H9 (cell line): ENCODE results near the gene BMPR2. TPM values are rescaled to one million over a fixed set of nuclear protein-coding genes. Genes with fewer than 3 reads are reported as not detected.
A peak's percentile ranks its signal among the peaks of the same experiment; 100 is the strongest.
"Not testable (repeated sequence)": the region's sequence is repeated elsewhere in the genome, so short reads cannot be mapped to it uniquely, and the experiment has no call there.

Source experiments
- DNase-seq: peaks from one replicate; pipeline ENCODE4 v3.0.0-alpha.2; 2017
- H2AFZ ChIP-seq: one replicate; pipeline ENCODE4 v1.6.1; 2013; ENCODE audit warnings: mild to moderate bottlenecking, low read length, control low read depth, moderate library complexity
- H2AK5ac ChIP-seq: 2 replicates; pipeline ENCODE4 v1.6.1; 2013; ENCODE audit warnings: low read length, control low read depth, mixed read lengths; ENCODE audit not compliant: insufficient read length
- H2BK120ac ChIP-seq: one replicate; pipeline ENCODE4 v1.6.1; 2013; ENCODE audit warnings: low read depth, mild to moderate bottlenecking, low read length, control low read depth, inconsistent platforms; ENCODE audit not compliant: poor library complexity, severe bottlenecking
- H2BK12ac ChIP-seq: 2 replicates; pipeline ENCODE4 v1.6.1; 2013; ENCODE audit warnings: low read length, control low read depth, mixed read lengths, low read depth; ENCODE audit not compliant: insufficient read length
- H2BK15ac ChIP-seq: 2 replicates; pipeline ENCODE4 v1.6.1; 2013; ENCODE audit warnings: low read depth, low read length, control low read depth
- H2BK20ac ChIP-seq: one replicate; pipeline ENCODE4 v1.6.1; 2013; ENCODE audit warnings: low read depth, mild to moderate bottlenecking, low read length, control low read depth, inconsistent platforms; ENCODE audit not compliant: poor library complexity, severe bottlenecking
- H2BK5ac ChIP-seq: 2 replicates; pipeline ENCODE4 v1.6.1; 2013; ENCODE audit warnings: low read length, control low read depth, mixed read lengths; ENCODE audit not compliant: insufficient read length
- H3K14ac ChIP-seq: 2 replicates; pipeline ENCODE4 v1.6.1; 2013; ENCODE audit warnings: low read length, control low read depth; ENCODE audit not compliant: insufficient read depth
- H3K18ac ChIP-seq: 2 replicates; pipeline ENCODE4 v1.6.1; 2013; ENCODE audit warnings: low read depth, mild to moderate bottlenecking, mixed read lengths, low read length, control low read depth; ENCODE audit not compliant: insufficient read length
- H3K23ac ChIP-seq: 2 replicates; pipeline ENCODE4 v1.6.1; 2013; ENCODE audit warnings: low read length, control low read depth, mixed read lengths, low read depth; ENCODE audit not compliant: insufficient read length
- H3K23me2 ChIP-seq: 2 replicates; pipeline ENCODE4 v1.6.1; 2013; ENCODE audit warnings: low read depth, mild to moderate bottlenecking, mixed read lengths, low read length, control low read depth; ENCODE audit not compliant: insufficient read length, poor library complexity, severe bottlenecking
- H3K27ac ChIP-seq: 2 replicates; pipeline ENCODE4 v1.5.1; 2013; ENCODE audit warnings: low read length, control low read depth, mixed read lengths, low read depth; ENCODE audit not compliant: insufficient read length
- H3K27me3 ChIP-seq: 2 replicates; pipeline ENCODE4 v1.6.1; 2013; ENCODE audit warnings: low read length, control low read depth, inconsistent platforms; ENCODE audit not compliant: insufficient read depth
- H3K4ac ChIP-seq: 2 replicates; pipeline ENCODE4 v1.6.1; 2013; ENCODE audit warnings: low read depth, mild to moderate bottlenecking, control low read depth, inconsistent platforms, low read length, moderate library complexity
- H3K4me1 ChIP-seq: 2 replicates; pipeline ENCODE4 v1.6.1; 2013; ENCODE audit warnings: low read length, control low read depth, inconsistent platforms; ENCODE audit not compliant: insufficient read depth
- H3K4me2 ChIP-seq: 2 replicates; pipeline ENCODE4 v1.6.1; 2013; ENCODE audit warnings: low read length, control low read depth, mixed read lengths; ENCODE audit not compliant: insufficient read length, insufficient read depth
- H3K56ac ChIP-seq: 2 replicates; pipeline ENCODE4 v1.6.1; 2013; ENCODE audit warnings: low read depth, mild to moderate bottlenecking, mixed read lengths, low read length, control low read depth; ENCODE audit not compliant: insufficient read length
- H3K79me1 ChIP-seq: 2 replicates; pipeline ENCODE4 v1.6.1; 2013; ENCODE audit warnings: low read depth, mild to moderate bottlenecking, moderate library complexity, low read length, control low read depth, inconsistent platforms; ENCODE audit not compliant: insufficient read depth, poor library complexity, severe bottlenecking
- H3K79me2 ChIP-seq: 2 replicates; pipeline ENCODE4 v1.6.1; 2013; ENCODE audit warnings: low read length, control low read depth, inconsistent platforms; ENCODE audit not compliant: insufficient read depth
- H3K9ac ChIP-seq: 2 replicates; pipeline ENCODE4 v1.6.1; 2013; ENCODE audit warnings: low read length, control low read depth, mixed read lengths; ENCODE audit not compliant: insufficient read length; ENCODE audit errors: extremely low read depth
- H3K9me3 ChIP-seq: one replicate; pipeline ENCODE4 v1.6.1; 2013; ENCODE audit warnings: low read depth, low read length, inconsistent platforms; ENCODE audit not compliant: control insufficient read depth
- H3T11ph ChIP-seq: one replicate; pipeline ENCODE4 v1.6.1; 2013; ENCODE audit warnings: mild to moderate bottlenecking, low read length, control low read depth, inconsistent platforms
- H4K20me1 ChIP-seq: one replicate; pipeline ENCODE4 v1.6.1; 2013; ENCODE audit not compliant: control insufficient read depth, insufficient read length, insufficient read depth
- H4K5ac ChIP-seq: 2 replicates; pipeline ENCODE4 v1.6.1; 2013; ENCODE audit warnings: low read depth, mild to moderate bottlenecking, mixed read lengths, low read length, control low read depth; ENCODE audit not compliant: insufficient read length
- H4K8ac ChIP-seq: replicated peaks from 2 replicates; pipeline ENCODE4 v1.6.1; 2013; ENCODE audit warnings: low read length, control low read depth, mixed read lengths, low read depth; ENCODE audit not compliant: insufficient read length
- H4K91ac ChIP-seq: 2 replicates; pipeline ENCODE4 v1.6.1; 2013; ENCODE audit warnings: low read depth, mild to moderate bottlenecking, moderate library complexity, mixed read lengths, low read length, control low read depth; ENCODE audit not compliant: insufficient read length
- H3K27ac Mint-ChIP-seq, 3 experiments: 2 replicates in 2 of 3; 3 replicates in 1 of 3; pipeline ENCODE4 v1.8.0; 2020 to 2021; ENCODE audit warnings: mixed read lengths in 3 of 3, mild to moderate bottlenecking in 1 of 3, moderate library complexity in 1 of 3
- H3K27me3 Mint-ChIP-seq: 2 replicates; pipeline ENCODE4 v1.8.0; 2021; ENCODE audit warnings: low read depth, mild to moderate bottlenecking, moderate library complexity, mixed read lengths
- H3K36me3 Mint-ChIP-seq, 3 experiments: 2 replicates in 2 of 3; 3 replicates in 1 of 3; pipeline ENCODE4 v1.8.0; 2020 to 2021; ENCODE audit warnings: low read depth in 3 of 3, mixed read lengths in 3 of 3; ENCODE audit not compliant: insufficient read depth in 1 of 3
- H3K4me1 Mint-ChIP-seq, 2 experiments: 2 replicates each; pipeline ENCODE4 v1.8.0; 2020; ENCODE audit warnings: mixed read lengths in 2 of 2
- H3K4me3 Mint-ChIP-seq, 2 experiments: 2 replicates in 1 of 2; 3 replicates in 1 of 2; pipeline ENCODE4 v1.8.0; 2020 to 2021; ENCODE audit warnings: mild to moderate bottlenecking in 2 of 2, mixed read lengths in 2 of 2, moderate library complexity in 1 of 2
- H3K9me3 Mint-ChIP-seq, 2 experiments: 2 replicates in 1 of 2; 3 replicates in 1 of 2; pipeline ENCODE4 v1.8.0; 2020; ENCODE audit warnings: mild to moderate bottlenecking in 2 of 2, mixed read lengths in 2 of 2, moderate library complexity in 1 of 2
- WGBS: extraction: QIAGEN DNeasy Blood & Tissue Kit; methylation state at CpG from one replicate; pipeline ENCODE4 v1.1.7; 2013; ENCODE audit warnings: missing lambda C conversion rate, low lambda C conversion rate, mixed read lengths; ENCODE audit not compliant: insufficient read length; ENCODE audit errors: extremely low coverage; 5-methylcytosine and 5-hydroxymethylcytosine counted together
- total RNA-seq: library from RNA; stranded (reverse); gene quantifications from 2 replicates; pipeline ENCODE4 v1.2.1, GENCODE V29; 2021

The BMPR2 gene
- total RNA-seq, 1 experiment from 2014 or later = 17.3 TPM

- WGBS = no CpG with 5 or more reads among the region's 7 CpGs
- not testable (repeated sequence) for H3K23ac ChIP-seq, H3K27ac ChIP-seq, H2AK5ac ChIP-seq, H3K27me3 ChIP-seq, H2BK120ac ChIP-seq, H3T11ph ChIP-seq, H3K9me3 ChIP-seq, H3K56ac ChIP-seq, H2BK15ac ChIP-seq, H2BK5ac ChIP-seq, H3K18ac ChIP-seq, H2BK20ac ChIP-seq, H3K36me3 Mint-ChIP-seq, H3K4me1 ChIP-seq, H4K91ac ChIP-seq, H3K9me3 Mint-ChIP-seq, H4K20me1 ChIP-seq, H3K4ac ChIP-seq, H3K9ac ChIP-seq, H3K79me2 ChIP-seq, H4K5ac ChIP-seq, H3K27ac Mint-ChIP-seq, H3K27me3 Mint-ChIP-seq, H2AFZ ChIP-seq, H3K14ac ChIP-seq, DNase-seq, H3K79me1 ChIP-seq, H2BK12ac ChIP-seq, H3K23me2 ChIP-seq, H4K8ac ChIP-seq
- H3K4me2 ChIP-seq = peak overlapping the region; percentile 52
- peak overlapping the region in 1 of 2 experiments; percentile 85; a peak in 3 of 5 replicates for H3K4me3 Mint-ChIP-seq
- H3K4me1 Mint-ChIP-seq = peaks cover 56% of the 10 kb centered on the region in 2 experiments
Observed at GRCh38 chr2:202497473-202497866, 121.3 kb downstream of the BMPR2 start.

DNA sequence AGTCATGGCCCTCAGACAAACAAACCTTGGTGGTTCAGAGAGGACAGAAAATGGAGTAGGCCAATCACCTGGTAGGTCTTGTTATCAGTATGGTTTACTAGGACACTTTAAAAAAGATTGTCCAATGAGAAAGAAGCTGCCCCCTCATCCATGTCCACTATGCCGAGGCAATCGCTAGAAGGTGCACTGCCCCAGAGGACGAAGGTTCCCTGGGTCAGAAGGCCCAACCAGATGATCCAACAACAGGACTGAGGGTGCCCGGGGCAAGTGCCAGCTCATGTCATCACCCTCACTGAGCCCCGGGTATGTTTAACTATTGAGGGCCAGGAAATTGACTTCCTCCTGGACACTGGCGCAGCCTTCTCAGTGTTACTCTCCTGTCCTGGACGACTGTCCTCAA, 123.7 kb downstream of the BMPR2 start:
- not testable (repeated sequence) for H2BK15ac ChIP-seq, H3K9me3 Mint-ChIP-seq, H3K79me2 ChIP-seq, H2AFZ ChIP-seq, H4K91ac ChIP-seq, H3K27ac ChIP-seq, H3T11ph ChIP-seq, H2BK5ac ChIP-seq, H3K18ac ChIP-seq, H2BK20ac ChIP-seq, H4K5ac ChIP-seq, H3K9ac ChIP-seq, H2BK120ac ChIP-seq, H3K4ac ChIP-seq, H3K4me2 ChIP-seq, H3K9me3 ChIP-seq, H2AK5ac ChIP-seq, H3K56ac ChIP-seq, H3K23me2 ChIP-seq, H4K8ac ChIP-seq, H3K79me1 ChIP-seq, H3K27me3 ChIP-seq, H3K14ac ChIP-seq, H3K23ac ChIP-seq, H3K27ac Mint-ChIP-seq, H3K27me3 Mint-ChIP-seq, H4K20me1 ChIP-seq, H3K4me3 Mint-ChIP-seq, DNase-seq, H2BK12ac ChIP-seq, H3K4me1 ChIP-seq
- peaks cover 46 to 47% of the 10 kb centered on the region in 2 experiments for H3K4me1 Mint-ChIP-seq
- no CpG with 5 or more reads among the region's 7 CpGs for WGBS
- peaks cover 9 to 22% (median 18%) of the 10 kb centered on the region in 3 experiments for H3K36me3 Mint-ChIP-seq
